Gastroesophageal sphincter (tissue), 3 donors: ENCODE measurements around the gene ZNF335.

Source experiments
- CTCF ChIP-seq, 4 experiments: fragments of 200-600 bp in 2 of 4; fragments of 450-650 bp in 2 of 4; sonication (generic) in 1 of 4; IDR thresholded peaks; one replicate each; pipeline ENCODE4 v1.5.1; 2017 to 2019; ENCODE audit warnings: antibody characterized with exemption in 4 of 4, mild to moderate bottlenecking in 2 of 4, moderate library complexity in 2 of 4
- EP300 ChIP-seq: sonication (generic); formaldehyde crosslinking; IDR thresholded peaks from one replicate; pipeline ENCODE4 v1.6.1; 2017; ENCODE audit warnings: antibody characterized with exemption, mild to moderate bottlenecking
- POLR2A ChIP-seq, 2 donors: fragments of 450-650 bp; IDR thresholded peaks; one replicate each; pipeline ENCODE4 v1.6.1; 2017; ENCODE audit warnings: antibody characterized with exemption in 2 of 2, mild to moderate bottlenecking in 2 of 2, moderate library complexity in 1 of 2
- POLR2AphosphoS5 ChIP-seq: sonication (generic); formaldehyde crosslinking; IDR thresholded peaks from one replicate; pipeline ENCODE4 v1.6.1; 2017; ENCODE audit warnings: antibody characterized with exemption

- no peak for TF ChIP-seq CTCF (IDR thresholded peaks at IDR 0.05)
- TF ChIP-seq EP300, result no peak
- TF ChIP-seq POLR2A (IDR thresholded peaks at IDR 0.05), result no peak
- no peak for TF ChIP-seq POLR2AphosphoS5
Measured at GRCh38 chr20:45991616-45992015, 19.6 kb upstream of the ZNF335 start.
